Activated CD8-positive, alpha-beta memory T cell treated with anti-CD3 and anti-CD28 coated beads, Interleukin-2, amount 50 U/mL, for 1 hour (primary cell): ENCODE measurements around the gene FAXC.
"Not testable (repeated sequence)": the region's sequence is repeated elsewhere in the genome, so short reads cannot be mapped to it uniquely, and the experiment has no call there.

ENCODE experiments used
- DNase-seq: peaks from one replicate; pipeline ENCODE4 v3.0.0-alpha.2; 2020; ENCODE audit errors: extremely low read depth

Gene FAXC

DNA sequence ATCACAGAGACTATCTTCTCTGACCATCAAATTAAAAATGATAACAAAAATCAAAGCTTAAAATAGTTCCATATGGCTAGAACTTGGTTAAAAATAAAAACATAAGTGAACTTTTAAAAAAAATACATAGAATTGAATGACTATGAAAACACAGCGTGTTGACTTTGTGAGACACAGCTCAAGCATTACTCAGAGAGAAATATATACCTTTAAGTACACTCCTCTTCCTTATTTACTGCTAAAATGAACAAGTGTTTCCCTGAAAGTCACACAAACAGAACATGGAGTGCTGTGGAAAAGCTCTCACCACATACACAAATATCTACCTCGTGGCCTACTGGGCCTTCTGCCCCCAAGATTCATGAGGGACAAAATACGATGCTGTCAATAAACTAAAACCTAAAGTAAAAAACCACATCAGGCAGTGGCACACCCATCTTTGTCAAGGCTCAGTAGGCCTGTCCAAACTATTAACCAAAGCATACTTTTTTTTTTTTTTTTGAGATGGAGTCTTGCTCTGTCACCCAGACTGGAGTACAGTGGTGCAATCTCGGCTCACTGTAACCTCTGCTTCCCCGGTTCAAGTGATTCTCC lies 7.5 kb downstream of the FAXC start:
- no peak for DNase-seq

DNA sequence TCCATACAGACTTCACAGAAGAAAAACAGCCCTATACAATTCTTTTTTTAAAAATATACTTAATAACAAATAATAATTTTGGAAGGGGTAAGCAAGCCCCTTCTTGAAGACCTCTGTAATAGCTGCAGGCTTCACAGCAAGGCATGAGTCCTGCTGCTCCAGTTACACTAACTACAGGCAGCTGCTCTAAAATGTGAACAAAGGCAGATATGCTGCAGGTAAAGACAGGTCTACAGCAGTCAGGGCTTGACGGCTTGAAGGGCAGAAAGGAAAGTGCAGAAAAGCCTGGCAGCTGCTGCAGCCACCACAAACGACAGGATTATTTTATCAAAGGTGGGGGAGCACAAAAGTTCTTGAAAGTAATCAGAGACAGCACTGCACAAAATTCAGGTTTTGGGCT lies 11.3 kb downstream of the FAXC start:
- DNase-seq, result no peak

DNA sequence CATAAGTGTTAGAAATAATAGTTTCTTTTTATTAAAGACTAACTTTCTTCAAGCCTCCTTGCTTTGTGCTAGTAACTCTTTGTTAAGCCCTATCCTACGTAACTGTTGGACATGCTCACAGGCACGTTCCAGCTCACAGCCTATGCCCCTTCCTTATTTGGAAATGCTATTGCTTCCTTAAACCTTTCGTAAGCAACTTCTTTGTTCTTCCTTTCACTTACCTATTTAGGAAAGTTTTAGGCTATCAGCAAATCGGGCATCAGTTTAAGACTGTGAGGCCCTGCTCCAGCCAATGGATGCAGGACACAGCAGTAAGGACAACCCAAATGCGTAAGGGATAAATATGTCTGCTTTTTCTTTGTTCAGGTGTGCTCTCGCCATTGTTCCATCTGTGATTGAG lies 14.2 kb downstream of the FAXC start:
- not testable (repeated sequence) for DNase-seq

DNA sequence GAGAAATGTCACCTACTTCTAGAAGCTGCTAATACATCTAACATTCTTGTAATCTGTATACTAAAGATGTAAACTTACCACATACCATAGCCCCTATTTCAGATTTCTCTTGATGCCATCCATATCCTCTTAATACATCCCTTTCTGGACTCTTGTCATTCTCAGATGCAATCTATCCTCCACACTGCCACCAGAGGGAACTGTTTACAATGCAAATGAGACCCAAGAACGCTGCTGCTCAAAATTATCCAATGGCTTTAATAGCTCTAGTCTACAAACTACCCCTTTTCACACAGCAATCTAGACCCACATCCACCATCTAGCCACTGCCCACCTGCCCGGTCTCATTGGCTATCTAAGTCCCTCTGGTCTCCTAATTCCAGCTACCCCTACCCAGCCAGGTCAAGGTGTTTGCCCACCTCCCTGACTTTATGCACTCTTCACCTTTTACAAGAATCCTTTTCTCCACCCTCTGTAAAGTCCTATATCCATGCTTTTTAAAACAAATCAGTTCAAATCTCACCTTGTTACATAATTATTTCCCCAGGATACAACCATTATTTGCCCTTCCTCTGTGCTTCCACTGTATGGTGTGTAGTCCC lies 14.8 kb downstream of the FAXC start:
- no peak for DNase-seq

DNA sequence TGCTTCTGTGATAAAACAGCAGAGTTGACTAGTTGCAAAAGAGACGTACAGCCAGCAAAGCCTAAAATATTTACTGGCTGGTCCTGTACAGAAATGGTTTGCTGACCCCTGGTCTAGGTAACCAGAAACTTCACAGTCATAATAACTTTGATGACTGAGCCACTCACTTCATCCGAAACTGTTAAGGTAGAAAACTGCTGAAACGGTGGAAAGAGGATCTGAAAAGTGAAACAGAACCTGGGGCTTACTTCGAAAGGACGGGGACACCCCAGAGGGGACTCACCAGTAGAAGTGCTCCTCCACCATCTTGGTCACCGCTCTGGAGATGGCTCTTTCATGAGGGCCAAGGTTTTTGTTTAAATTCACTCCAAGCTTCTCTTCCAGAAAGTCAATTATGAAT lies 16.4 kb downstream of the FAXC start:
- DNase-seq, result no peak

DNA sequence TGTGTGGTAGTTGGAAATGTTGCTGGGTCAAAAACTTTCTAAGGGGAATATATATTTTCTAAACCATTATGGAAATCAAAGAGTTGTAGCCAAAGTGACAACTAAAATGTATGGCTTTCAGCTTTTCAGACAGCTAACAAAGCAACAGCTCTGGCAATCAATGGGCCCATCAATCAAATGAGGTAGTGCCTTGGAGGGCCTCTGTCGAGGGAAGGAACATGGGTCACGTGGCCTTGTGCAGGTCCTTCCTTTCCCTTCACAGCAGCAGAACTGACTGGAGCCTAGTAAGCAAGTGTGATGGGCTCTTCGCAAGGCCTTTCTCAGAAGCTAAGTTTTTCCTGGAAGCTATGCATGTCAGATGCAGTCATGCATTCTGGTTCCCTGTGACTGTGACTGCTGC lies 17.9 kb downstream of the FAXC start:
- no peak for DNase-seq

DNA sequence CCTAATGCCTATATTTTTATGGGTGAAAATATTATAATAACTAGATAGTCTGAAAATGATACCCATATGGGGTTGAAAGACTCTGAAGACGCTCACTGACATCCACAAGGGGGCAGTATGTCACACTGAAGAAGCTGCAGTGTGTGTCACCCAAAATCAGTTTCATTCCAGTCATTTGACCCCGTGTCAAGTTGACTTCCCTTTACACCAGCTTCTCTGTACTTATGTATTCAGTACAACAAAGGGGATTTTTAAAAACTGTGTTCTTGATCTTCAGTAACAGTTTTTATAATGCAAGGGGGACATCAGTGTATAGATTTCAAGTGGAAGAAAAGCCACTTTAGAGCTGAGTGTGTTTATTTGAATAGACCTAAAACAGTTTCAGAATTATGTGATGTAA lies 19.3 kb downstream of the FAXC start:
- no peak for DNase-seq

DNA sequence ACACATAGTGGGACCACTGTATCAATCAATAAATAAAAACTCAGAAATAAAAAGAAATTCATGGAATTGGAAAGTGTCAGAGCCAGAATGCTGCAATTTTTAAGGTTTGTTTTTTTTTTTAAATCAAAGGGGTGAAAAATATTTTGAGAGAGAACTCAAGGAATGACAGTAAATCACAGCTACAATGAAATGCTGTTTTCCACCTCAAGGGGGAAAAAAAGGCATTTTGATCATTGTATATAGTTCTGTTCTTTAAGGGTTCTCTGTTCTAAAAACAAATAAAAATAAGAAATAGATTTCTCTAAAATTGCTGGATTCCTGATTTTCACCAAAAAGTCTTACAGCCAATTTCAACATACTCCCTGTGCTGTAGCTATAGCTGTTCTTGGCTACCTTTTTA lies 24.5 kb downstream of the FAXC start:
- no peak for DNase-seq

DNA sequence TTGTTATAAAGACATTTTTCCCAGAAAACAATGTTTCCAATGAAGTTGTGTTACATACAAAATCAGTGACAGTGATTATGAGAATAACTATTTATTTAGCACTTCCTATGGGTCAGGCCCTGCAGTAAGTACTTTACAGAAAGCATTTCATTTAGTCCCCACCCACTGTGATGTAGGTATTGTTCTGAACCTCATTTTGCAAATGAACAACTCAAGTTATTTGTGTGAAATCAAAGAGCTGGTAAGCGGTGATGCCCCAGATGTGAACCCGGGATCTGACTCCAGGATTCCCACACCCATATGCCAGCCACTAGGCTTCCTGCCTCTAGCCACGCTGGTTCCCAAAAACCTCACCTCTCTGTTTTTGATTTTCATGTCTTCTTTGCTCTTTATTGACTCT lies 30.9 kb downstream of the FAXC start:
- no peak for DNase-seq

DNA sequence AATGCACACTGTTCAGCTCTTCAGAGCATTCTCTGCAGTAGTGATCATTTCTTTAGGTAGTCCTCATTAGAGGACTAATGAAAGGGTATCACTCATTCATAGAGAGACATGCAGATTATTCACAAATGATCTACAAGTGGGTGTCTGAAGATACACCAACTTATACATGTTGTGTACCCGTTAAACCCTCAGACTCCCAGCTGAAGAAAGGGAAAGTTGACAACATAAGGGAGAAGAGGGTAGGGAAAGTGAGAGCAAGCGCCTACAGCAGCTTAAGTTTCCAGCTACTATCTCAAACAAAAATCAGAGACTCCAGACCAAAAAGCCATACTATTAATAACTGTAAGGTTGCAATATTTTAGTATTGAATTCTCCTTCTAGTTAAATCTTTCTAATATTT lies 37.1 kb downstream of the FAXC start:
- no peak for DNase-seq

DNA sequence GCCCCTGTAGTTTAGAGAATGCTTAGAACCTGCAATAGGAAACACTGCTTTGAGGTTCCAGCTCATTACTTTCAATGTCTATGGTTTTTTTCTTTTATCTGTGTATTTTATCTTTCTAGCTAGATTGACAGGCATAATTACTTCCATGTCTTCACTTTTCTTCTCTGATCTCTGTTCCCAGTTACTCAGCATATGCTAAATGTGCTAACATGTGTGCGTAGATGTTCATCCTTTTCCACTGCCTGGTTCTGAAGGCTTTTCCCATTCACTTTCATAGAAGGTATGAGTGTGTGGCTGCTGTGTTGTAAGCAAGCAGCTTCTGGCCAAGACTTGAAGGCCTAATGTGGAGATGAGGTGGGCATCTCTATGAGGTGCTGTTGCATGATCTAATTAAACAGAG lies 38.9 kb downstream of the FAXC start:
- no peak for DNase-seq

DNA sequence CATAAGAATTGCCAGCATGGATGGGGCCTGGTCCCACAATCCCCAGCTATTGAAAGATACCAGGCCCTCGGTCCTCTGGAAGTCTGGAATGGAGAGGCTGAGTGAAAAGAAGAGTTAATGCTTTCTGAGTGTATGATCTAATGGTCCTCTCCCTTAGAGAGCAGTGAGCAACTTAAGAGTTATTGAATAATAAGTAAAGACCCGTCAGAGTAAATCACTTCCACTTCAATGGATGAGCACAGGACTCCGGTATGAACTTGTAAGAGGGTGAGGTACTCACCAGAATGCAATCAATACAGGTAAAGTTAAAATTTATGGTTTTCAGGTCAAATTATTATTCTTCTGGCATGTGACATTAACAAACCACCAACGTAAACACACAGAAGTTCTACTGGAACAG lies 39.9 kb downstream of the FAXC start:
- no peak for DNase-seq

DNA sequence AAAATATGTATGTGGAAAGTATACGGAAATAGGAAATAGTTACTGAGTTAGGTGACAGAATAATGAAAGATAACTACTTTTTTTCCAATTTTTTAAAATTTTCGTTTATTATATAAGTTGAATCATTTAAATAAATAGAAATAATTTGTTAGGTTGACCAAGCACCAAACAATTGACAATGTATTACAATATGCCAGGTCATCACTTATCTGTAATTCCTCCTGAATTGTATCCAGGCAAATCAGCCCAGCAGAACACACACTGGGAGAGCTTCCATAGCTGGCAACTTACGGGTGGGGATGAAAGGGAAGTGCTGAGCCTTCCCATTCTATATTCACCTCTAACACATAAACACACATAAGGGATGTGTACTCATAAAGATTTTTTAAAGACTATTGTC lies 40.7 kb downstream of the FAXC start:
- no peak for DNase-seq

DNA sequence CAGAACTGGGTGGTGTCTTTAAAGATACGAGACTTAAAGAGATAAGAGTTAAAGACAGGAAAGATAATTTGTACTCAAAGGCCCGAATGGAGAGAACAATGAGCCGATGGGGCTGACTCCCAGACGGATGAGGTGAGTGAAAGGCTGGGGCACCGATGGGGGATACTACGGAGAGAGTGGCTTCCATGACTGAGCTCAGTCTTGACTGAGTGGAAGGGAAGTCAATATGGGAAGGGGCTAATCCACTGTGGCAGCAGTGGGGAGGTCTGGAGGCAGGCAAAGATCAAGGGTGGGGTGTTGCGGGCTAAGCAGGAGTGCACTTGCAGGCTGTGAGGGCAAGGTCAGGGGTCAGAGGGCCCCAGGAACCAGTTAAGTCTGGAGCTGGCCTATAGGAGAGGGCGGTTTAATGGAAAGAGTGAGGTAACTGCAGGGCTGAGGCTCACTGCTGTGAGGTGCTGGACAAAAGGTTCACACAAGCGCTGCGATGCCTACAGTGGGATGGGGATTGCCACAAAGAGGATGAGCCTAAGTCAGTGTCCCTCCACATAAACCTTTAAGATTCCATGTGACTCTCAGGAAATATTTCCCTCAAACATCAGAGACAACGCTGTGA lies 42.1 kb downstream of the FAXC start:
- DNase-seq, result no peak

DNA sequence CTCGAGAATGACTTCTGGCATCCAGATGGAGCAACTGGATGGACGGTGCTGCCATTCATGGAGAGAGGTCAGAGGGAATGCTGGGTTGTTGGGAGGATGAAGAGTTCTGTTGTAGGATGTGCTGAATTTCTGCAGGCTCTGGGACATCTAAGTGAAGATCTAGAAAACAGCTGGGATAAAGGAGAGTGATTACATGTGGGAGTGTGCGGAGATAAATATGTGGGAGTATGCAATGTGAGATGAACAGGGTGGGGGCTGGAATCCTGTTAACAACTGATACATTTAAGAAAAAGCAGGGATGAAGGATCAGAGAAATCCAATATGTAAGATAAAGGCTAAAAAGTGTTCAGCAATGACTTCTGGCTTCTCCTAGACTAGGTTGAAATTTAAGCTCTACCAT lies 43.1 kb downstream of the FAXC start:
- DNase-seq, result no peak

DNA sequence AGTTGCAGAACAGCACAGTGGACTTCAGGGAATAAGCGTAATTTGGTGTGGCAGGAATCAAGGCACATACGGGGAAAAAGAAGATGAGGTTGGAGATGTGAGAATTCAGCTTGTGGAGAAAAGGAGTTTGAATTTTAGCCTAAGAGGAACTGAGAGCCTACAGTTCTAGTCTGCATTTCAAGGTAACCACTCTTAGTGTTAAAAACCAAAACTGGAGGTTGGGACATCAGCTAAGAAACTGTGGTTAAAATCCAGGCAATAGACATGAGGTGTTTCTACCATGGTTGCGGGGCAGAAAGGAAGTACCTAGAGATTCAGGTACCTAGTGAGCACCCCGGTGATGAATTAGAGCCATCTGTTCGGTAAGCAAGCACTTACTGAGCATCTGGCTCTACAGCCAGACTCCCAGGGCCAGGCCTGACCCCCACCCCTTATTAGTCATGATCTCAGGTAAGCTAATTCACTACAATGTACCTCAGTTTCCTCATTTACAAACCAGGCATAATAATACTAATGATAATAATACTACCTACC lies 44.4 kb downstream of the FAXC start:
- no peak for DNase-seq

DNA sequence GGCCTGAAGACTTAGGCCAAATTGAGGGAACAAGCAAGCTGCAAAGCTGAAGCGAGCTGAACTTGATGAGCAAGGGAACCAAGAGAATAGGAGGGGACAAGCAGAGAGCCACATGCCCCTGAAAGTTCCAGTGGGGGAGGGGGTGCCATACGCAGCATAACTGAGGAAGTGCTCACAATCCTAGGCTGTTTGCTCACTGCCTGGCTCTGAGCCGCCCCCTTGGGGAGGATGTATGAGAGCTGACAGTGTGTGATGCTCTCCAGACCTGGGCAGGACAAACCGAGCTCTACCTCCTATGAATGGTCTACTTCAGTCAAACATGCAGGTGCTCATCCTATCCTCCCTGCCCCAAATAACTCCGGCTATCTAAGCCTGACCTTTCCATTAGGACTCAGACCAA lies 52.1 kb downstream of the FAXC start:
- DNase-seq, result no peak

DNA sequence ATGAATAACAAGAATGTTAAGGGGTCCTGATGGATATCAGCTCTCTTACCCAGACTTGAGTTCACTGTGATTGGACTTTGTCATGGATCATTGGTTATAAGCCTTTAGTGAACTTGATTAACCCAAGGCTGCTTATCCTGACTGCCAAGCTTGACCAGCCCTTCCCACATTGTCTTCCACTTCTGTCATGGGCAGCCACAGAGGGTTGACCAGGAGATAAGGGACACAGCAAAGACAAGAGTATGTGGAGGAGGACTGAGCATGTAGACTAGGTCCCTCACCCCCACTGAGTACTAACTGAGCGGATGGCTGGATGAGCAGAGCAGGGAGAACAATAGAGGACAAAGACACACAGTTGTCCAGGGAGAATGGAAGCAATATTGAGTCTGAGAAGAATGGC lies 52.5 kb downstream of the FAXC start:
- no peak for DNase-seq

DNA sequence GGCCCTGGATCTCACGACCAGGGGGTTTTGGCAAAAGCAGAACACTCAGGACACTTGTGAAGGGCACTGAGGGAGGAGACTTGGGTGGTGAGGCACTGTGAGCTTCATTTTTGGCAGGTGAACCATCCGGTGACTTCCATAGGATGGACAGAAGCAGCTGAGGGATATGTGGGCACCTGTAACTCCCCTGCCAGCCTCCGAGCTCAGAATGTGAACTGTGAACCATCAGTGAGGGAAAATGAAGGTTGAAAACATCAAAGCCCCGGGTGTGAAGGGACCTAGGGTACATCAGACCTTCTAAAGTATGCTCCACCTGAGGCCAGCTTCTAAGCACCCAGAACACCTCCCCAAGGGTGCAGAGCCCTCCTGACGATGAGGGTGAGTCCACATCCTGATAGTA lies 53.2 kb downstream of the FAXC start:
- no peak for DNase-seq

DNA sequence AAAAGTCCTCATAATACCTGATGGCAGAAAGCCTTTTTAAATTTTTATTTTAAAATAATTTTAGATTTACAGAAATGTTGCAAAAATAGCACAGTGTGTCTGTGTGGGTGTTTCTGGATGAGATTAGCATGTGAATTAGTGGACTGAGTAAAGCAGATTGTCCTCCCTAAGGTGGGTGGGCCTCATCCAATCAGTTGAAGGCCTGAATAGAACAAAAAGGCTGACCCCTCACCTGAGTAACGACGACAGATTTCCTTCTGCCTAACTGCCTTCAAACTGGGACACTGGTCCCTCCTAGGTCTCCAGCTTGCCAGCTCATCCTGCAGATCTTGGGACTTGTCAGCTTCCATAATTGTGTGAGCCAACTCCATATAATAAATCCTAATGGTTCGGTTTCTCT lies 54.2 kb downstream of the FAXC start:
- DNase-seq, result no peak

DNA sequence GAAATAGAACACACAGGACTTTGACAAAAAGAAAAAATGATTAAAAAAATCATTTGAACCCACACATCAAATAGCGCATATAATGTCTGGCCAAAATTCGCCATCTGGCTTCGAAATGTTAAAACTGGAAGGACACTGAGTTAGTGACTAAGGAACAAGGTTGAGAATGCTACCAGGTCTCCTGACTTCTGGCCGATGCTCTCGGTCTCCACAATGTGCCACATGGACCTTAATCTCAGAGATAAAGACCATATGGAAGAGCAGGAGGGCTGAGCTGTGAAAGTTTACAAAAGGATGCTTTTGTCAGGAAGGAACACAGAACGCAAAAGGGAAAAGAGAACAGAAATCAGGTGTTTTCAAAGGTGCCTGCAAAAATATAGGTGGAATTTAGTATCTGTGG lies 54.7 kb downstream of the FAXC start:
- DNase-seq, result no peak

DNA sequence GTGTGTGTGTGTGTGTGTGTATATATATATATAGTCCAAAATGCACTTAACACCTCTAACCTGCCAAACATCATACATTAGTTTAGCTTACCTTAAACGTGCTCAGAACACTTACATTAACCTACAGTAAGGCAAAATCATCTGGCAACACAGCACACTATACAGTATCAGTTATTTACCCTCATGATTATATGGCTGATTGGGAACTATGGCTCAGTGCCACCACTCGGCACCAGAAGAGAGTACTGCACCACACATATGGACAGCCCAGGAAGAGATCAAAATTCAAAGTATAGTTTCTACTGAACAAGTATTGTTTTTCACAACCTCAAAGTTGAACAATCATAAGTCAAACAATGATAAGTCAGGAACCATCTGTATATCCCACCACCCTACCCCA lies 59.8 kb downstream of the FAXC start:
- no peak for DNase-seq

DNA sequence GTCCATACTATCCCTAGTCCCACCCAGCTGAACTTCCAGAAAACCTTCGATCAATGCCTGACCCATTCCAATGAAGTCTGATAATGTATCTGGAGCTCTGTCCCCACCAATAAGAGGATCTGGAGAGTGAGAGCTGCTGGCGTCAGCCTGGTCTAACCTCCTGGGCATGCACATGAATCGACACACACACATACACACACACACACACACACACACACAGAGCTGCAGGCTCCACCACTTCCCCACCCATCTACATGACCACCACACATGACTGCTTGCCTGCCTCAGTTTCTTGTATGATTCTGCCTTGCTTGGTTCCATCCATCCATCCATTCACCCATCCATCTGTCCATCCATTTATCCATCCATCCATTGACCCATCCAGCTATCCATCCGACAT lies 60.8 kb downstream of the FAXC start:
- DNase-seq, result no peak

DNA sequence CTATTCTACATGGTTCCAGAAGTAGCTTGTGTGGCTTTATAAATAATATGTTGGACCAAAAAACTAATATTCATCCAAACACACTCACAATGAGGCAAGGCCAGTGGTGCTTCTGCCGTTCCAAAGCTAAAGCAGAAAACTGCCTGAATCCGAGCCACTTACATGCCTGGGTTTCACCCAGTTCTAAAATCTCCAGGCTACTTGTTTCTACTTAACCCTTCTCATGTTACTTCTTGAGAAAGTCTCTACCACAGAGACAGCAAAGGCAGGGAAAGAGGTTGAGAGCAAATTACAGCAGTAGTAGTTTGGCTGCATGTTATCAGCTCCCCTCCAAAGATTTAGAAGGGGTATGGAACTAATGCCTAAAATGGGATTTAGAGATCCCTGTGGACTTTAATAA lies 62.0 kb downstream of the FAXC start:
- DNase-seq, result no peak
